Hippocampal formation (tissue), 2 donors: ENCODE results near the gene GALNTL6.

Source experiments
- DNase-seq, 2 donors: peaks; one replicate each; lab custom pipeline; 2025; lab: John Stamatoyannopoulos, UW

GALNTL6 gene

GRCh38 chr4:171880136-171880535 is 66.9 kb downstream of the GALNTL6 start:
- no peak for DNase-seq

- no peak for DNase-seq
These were observed 76.5 kb downstream of the GALNTL6 start for GRCh38 chr4:171889681-171890080.

GRCh38 chr4:171891038-171891437 is 77.8 kb downstream of the GALNTL6 start:
- no peak for DNase-seq

GRCh38 chr4:171896426-171896825 is 83.2 kb downstream of the GALNTL6 start:
- DNase-seq = no peak

- no peak for DNase-seq
These were observed 106.1 kb downstream of the GALNTL6 start for GRCh38 chr4:171919314-171919713.

- no peak for DNase-seq
These were observed 107.7 kb downstream of the GALNTL6 start for GRCh38 chr4:171920901-171921300.

- no peak for DNase-seq
These were observed 111.7 kb downstream of the GALNTL6 start for GRCh38 chr4:171924746-171925376.

GRCh38 chr4:171928336-171928735 is 115.1 kb downstream of the GALNTL6 start:
- no peak for DNase-seq

GRCh38 chr4:171929477-171929876 is 116.3 kb downstream of the GALNTL6 start:
- no peak for DNase-seq

GRCh38 chr4:171929907-171930306 is 116.7 kb downstream of the GALNTL6 start:
- DNase-seq = no peak

GRCh38 chr4:171932238-171932637 is 119.0 kb downstream of the GALNTL6 start:
- no peak for DNase-seq

- DNase-seq = no peak
These were observed 127.5 kb downstream of the GALNTL6 start for GRCh38 chr4:171940656-171941055.

- no peak for DNase-seq
These were observed 134.2 kb downstream of the GALNTL6 start for GRCh38 chr4:171947400-171947799.

- DNase-seq = no peak
These were observed 134.8 kb downstream of the GALNTL6 start for GRCh38 chr4:171948038-171948437.

GRCh38 chr4:171954650-171955049 is 141.4 kb downstream of the GALNTL6 start:
- no peak for DNase-seq

GRCh38 chr4:171956678-171957077 is 143.5 kb downstream of the GALNTL6 start:
- DNase-seq = no peak

- DNase-seq = no peak
These were observed 148.9 kb downstream of the GALNTL6 start for GRCh38 chr4:171962110-171962509.

- no peak for DNase-seq
These were observed 153.2 kb downstream of the GALNTL6 start for GRCh38 chr4:171966356-171966755.

GRCh38 chr4:171978216-171978615 is 165.0 kb downstream of the GALNTL6 start:
- DNase-seq = no peak

GRCh38 chr4:171979461-171979860 is 166.3 kb downstream of the GALNTL6 start:
- DNase-seq = no peak

GRCh38 chr4:171981185-171981584 is 168.0 kb downstream of the GALNTL6 start:
- no peak for DNase-seq

GRCh38 chr4:171983935-171984805 is 171.0 kb downstream of the GALNTL6 start:
- DNase-seq = no peak

GRCh38 chr4:171985129-171985528 is 171.9 kb downstream of the GALNTL6 start:
- DNase-seq = no peak
